NCI-H146 treated with DMSO at 0.1 percent for 48 hours (cell line): ENCODE data around the gene GNAI3.

Experiments
- DNase-seq: peaks from one replicate; lab custom pipeline; 2025; ENCODE audit not compliant: unreplicated experiment; lab: John Stamatoyannopoulos, UW

GNAI3 gene

DNA sequence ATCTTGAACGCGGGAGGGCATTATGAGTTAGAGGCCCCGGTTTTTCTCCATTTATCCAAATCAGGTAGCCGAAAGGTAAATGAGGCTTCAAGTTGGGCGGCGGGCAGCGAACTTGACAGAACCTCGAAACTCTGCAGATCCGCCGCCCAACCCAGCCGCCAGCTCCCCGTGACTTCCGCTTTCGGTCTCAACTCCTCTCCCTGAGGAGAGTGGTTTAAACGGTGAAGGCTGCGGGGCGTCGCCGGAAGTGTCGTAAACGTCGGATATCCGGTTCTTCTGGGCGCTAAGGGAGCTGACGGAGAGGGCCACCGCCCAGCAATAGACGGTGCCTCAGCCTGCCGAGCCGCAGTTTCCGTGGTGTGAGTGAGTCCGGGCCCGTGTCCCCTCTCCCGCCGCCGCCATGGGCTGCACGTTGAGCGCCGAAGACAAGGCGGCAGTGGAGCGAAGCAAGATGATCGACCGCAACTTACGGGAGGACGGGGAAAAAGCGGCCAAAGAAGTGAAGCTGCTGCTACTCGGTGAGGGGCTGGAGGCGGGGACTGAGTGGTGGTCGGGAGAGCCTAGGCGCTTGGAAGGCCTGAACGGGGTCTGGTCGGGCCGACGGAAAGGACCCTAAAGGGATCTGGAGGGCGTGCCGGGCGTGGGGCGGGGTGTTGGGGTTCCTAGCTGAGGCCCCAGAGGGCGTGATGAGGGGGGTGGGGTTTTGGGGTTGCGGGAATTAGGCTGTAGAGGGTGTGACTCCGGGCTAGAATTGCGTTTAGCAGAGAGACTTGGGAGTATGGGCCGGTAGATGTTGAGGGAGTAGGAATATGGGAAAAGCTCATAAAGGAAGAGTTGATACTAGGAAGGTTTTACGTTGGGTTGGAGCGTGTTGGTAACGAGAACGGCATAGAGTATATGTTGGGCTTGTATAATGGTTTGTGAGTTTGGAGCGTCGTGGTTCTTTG is at the start of gene GNAI3:
Gene GNAI3, plus strand, starts transcription at position 295 of the 947 bp plus-strand sequence. Its CDS starts 106 bp downstream, at position 401.
- peak; percentile 89 for DNase-seq

DNA sequence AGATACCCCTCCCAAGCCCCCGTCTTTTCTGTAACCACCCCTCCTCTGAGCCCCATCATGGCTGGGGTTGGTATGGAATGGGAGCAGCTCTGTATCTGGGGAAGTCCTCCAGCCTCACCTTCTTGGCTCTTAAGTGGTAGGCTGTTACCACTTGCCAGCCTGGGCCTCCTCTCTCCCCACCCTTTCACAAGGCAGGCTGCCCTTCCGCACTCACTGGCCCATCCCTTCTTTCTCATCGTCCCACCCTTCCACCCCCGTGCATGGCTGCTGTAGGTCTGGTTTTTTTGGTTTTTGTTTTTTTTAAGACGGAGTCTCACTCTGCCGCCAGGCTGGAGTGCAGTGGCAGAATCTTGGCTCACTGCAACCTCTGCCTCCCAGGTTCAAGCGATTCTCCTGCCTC is 49.3 kb upstream of the GNAI3 start:
- DNase-seq = no peak

DNA sequence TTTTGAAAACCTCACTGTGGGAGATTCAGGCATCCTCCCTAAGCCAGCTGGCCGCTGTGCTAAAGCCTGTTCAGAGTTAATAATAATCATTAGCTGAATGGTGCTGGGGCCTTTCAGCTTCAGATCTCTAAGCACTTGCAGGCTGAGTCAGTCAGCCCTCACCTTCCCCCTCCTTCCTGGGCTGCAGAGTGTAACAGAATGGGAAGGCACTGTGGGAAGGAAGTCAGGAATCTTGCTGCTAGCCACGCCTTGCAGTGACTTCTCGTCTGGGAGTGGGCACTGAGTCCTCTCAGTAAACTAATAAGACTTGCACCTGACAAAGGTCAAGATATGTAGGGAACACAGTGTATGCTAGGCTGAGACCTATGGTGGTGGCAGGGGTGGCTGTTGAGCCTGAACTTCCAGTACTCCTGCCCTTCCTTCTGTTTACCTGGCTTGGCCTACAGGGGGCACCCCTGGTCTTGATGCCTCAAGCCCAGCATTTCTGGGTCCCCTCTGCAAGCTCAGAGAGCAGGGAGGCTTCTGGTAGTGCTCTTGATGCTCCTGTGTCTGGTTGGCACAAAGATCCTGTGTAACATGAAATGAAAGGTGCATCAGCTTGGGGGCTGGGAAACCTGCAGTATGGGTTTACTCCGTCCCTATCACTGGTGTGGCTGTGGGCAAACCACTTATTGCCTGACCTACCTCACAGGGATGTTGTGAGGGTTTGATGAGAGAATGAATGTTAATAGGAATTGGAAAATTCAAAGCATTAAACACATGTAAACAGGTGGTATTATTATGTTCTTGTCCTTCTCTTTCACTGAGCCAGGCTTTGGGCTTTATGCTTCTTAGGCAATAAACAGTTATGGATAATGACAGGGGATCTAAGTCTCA is 48.5 kb upstream of the GNAI3 start:
- DNase-seq = no peak

- DNase-seq = no peak
Measured at GRCh38 chr1:109500941-109501381, 47.5 kb upstream of the GNAI3 start.

- DNase-seq = no peak
Measured at GRCh38 chr1:109501644-109502363, 46.6 kb upstream of the GNAI3 start.

DNA sequence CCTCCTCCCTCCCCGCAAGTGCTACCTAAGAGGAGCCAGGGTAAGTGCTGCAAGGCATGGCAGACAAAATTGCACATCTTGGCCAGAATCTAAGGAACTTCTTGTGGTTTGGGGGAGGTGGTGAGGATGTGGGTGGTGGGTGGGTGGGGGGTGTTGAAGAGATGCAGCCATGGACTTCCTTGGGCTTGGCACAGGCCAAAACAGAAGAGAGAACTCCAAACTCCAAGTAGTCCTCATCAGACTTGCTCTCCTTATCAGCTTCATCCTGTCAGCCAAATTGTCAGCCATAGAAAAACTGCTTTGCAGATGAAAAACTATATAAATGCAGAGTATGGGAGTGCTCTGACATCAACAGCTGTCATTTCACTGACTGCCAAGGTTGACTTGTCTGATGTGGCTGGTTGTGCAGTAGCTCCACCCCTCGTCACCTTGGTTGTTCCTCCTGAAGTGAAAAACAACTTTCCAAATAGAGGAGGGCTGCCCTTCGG is 46.0 kb upstream of the GNAI3 start:
- DNase-seq = no peak

GRCh38 chr1:109503935-109504334 is 44.5 kb upstream of the GNAI3 start:
- DNase-seq = no peak

DNA sequence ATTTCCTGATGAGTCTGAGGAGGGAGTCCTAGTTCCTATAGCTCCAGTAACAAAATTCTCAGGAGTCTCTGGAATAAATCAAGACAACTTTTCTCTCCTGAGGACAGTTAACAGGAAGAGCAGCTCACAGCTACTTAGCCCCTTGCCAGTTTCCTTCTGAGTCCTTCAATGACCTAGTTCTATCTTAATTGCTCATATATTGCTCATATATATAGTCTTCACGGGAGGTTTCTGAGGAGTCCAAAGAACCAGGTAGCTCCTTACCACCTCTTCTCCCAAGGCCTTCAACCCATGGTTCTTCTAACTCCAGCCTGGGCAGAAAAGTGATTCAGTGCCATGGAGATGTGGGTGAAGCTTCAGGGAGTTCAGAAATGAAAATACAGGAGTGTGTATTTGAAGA is 43.4 kb upstream of the GNAI3 start:
- DNase-seq = no peak

GRCh38 chr1:109508001-109508872 is 40.2 kb upstream of the GNAI3 start:
- DNase-seq = no peak

- DNase-seq = no peak
Measured at GRCh38 chr1:109508873-109509175, 39.6 kb upstream of the GNAI3 start.

GRCh38 chr1:109509176-109510134 is 39.0 kb upstream of the GNAI3 start, which contains the start of gene AMIGO1:
AMIGO1 (minus strand) TSS chr1:109509727; CDS start chr1:109508912, 815 bp downstream.
- peak; percentile 29 for DNase-seq

GRCh38 chr1:109513110-109513710 is 35.2 kb upstream of the GNAI3 start:
- DNase-seq = peak; percentile 47

- DNase-seq = no peak
Measured at GRCh38 chr1:109514846-109515245, 33.6 kb upstream of the GNAI3 start.

- no peak for DNase-seq
Measured at GRCh38 chr1:109516872-109517271, 31.5 kb upstream of the GNAI3 start.

- DNase-seq = no peak
Measured at GRCh38 chr1:109517337-109517736, 31.1 kb upstream of the GNAI3 start.

DNA sequence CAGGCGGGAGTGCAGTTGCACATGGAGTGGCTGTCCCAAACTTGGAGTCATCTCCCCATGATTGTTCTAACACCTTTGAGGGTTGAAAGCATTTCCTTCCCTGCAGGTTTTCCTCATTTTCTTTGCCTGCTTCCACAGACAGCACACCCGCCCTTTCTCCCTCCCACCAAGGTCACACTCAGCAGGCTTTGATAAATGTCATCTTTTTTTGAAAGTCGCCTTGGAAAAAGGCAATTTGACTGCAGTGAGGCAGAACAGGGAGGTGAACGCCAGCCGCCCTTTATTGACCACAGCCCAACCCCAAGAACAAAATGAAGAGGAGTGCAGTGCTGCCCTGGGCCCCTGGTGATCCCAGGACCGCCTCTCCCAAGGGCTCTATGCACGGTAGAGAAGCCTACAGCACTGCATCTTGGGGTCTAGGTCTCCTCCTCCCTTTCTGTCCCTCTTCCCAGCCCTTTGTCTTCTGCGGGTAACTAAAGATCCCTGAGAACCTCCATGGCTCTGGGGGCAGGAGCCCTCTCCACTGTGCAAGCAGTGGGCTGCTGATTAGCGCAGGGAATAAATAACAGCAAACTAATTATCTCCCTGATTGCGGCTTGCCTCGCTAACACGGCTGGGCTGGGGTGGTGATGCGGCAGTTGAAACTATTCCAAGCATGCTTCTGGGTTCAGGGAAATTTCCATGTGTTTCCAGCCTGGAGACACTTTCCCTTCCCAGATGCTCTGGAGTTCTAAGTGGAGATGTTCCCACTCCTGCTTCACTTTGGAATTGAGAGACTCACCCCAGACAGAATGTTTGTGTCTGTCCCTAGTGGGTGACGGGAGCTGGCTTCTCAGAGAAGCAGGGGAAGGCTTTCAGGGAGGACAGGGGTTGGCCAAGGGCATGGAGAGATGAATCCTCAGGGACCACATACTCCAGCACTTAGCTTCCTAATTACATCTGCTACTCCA is 27.1 kb upstream of the GNAI3 start:
- DNase-seq = no peak

DNA sequence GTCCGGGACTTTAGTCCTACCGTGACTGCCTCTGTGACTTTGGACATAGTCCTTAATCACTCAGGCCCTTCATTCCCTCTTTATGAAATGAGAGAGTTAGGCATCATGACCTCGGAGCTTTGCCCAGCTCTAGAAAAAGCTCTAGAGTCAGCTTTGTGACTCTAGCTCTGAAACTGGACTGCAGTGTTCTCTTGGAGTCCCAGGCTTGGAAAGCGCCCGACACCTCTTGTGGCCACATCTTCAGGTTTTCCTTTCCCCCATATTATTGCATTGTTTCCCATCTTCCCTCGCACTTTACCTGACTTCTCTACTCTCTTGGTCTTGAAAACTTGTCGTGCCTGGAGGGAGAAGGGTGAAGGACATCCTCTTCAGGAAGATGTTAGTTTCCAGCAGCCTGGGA is 26.4 kb upstream of the GNAI3 start:
- no peak for DNase-seq
